SIG-M5 (cell line): ENCODE results near the gene CPS1.

ENCODE experiments used
- DNase-seq: peaks from one replicate; lab custom pipeline; 2025; lab: John Stamatoyannopoulos, UW

The CPS1 gene

GRCh38 chr2:210681491-210681890 lies 125.1 kb downstream of the CPS1 start:
- DNase-seq = no peak

- DNase-seq = no peak
Observed at GRCh38 chr2:210686401-210686800, 130.0 kb downstream of the CPS1 start.

GRCh38 chr2:210687786-210688470 lies 131.5 kb downstream of the CPS1 start:
- no peak for DNase-seq

DNA sequence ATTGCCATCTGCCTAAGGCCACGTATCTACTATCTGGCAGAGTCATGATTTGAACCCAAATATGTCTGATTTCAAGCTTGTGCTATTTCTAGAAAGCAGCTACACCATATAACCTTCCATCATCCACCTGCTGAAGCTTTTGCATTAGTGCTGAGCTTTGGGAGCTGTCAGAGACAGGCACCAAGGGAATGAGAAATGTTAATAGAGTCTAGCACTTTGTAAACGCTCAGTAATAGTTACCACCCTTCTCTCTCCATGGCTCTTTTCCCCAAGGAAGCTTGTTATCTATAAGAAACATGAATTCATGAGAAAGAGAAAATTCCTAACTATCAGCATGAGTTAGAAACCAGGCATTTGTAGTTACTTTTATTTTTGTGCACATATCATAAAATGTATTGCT lies 151.5 kb downstream of the CPS1 start:
- DNase-seq = no peak

- DNase-seq = no peak
Observed at GRCh38 chr2:210713122-210713521, 156.7 kb downstream of the CPS1 start.

DNA sequence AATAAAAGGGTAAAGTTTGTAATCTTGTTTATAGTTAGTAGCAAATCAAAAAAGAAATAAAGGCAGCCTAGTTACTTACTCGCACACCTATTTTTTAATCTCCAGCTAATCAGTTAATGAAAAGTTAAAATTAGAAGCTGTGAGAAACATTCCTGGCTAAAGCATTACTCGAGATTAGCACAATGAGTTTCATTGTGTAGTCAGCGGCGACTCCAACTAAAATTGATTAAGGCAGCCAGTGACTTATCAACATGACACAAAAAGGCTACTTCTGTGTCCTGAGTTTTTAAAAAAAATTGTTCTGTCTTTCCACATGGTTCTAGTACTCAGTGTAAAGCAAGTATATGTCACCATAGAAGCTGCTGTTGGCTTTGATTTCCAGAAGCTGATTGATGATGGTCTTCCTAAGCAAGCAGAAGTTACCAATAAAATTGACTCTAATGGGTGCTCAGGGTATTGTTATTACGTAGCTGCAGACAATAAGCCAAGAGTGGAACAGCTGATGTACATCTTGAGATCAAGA lies 159.2 kb downstream of the CPS1 start:
- no peak for DNase-seq

DNA sequence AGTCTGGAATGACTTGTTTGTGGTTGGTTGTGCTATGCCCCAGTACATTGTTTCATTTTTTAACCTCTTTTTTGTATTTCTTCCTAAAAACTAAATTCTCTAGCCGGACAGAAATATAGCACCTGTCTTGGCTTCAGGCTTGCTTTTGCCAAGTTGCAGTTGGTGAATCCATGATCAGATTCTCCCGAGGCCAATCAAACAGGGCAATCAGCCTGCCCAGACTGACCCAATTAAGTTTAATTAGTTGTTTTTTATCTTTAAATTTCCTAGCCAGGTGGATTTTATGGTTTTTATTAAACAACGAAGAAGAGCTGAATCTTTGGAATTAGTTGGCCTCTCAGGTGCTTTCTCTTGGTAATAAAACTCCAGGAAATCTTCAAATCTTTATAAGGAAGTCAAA lies 162.1 kb downstream of the CPS1 start:
- DNase-seq = no peak

- no peak for DNase-seq
Observed at GRCh38 chr2:210722092-210722491, 165.7 kb downstream of the CPS1 start.

DNA sequence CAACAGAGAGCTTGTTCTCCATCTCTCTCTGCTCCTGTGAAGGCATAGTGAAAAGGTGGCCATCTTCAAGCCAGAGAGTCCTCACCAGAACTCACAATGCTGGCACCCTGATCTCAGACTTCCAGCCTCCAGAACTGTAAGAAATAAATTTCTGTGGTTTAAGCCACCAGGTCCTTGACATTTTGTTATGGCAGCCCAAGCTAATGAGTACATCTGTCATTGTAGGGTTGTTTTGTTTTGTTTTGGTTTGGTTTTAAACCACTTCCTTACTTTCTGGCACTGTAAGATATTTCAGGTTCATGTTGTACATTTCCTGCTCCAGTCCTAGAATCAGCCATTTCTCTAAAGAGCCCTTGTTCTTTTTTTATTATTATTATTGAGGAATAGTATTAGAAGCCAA lies 171.2 kb downstream of the CPS1 start:
- no peak for DNase-seq
